ENCODE results near the gene DPP4. TPM values are rescaled to one million over a fixed set of nuclear protein-coding genes. Genes with fewer than 3 reads are reported as not detected.

DPP4 gene
- total RNA-seq, 1 donor from 2014 or later: 4.4 TPM

- Histone ChIP-seq H3K27ac (replicated peaks) (no peak overlapping the region), H3K4me1 (peaks cover 23% of the 10 kb centered on the region), H3K9me3 (replicated peaks) (no peaks in the 10 kb centered on the region), H3K4me3 (no peak overlapping the region), H3K27me3 (ENCODE audit: low read depth) (no peaks in the 10 kb centered on the region), H3K36me3 (no peaks in the 10 kb centered on the region)
- no peak for DNase-seq
- intact Hi-C loops (cut with micrococcal nuclease): no loop called here
- no peak for TF ChIP-seq CTCF (IDR thresholded peaks at IDR 0.05; ENCODE audit: borderline replicate concordance)
Measured at GRCh38 chr2:162063281-162063680, 10.7 kb downstream of the DPP4 start.

GRCh38 chr2:162062559-162062958 lies 11.5 kb downstream of the DPP4 start:
- intact Hi-C loops (cut with micrococcal nuclease): no loop called here
- Histone ChIP-seq H3K4me1 (peaks cover 23% of the 10 kb centered on the region), H3K36me3 (peaks cover 5% of the 10 kb centered on the region), H3K4me3 (no peak overlapping the region), H3K9me3 (replicated peaks) (peaks cover 4% of the 10 kb centered on the region), H3K27ac (replicated peaks) (no peak overlapping the region), H3K27me3 (ENCODE audit: low read depth) (no peaks in the 10 kb centered on the region)
- no peak for TF ChIP-seq CTCF (IDR thresholded peaks at IDR 0.05; ENCODE audit: borderline replicate concordance)
- DNase-seq: no peak

GRCh38 chr2:162061021-162061420 lies 13.0 kb downstream of the DPP4 start:
- no peak overlapping the region for H3K4me3 ChIP-seq
- intact Hi-C loops (cut with micrococcal nuclease): no loop called here
- DNase-seq: no peak
- peaks cover 16% of the 10 kb centered on the region for H3K36me3 ChIP-seq
- H3K9me3 ChIP-seq (replicated peaks): peaks cover 17% of the 10 kb centered on the region
- no peak overlapping the region for H3K27ac ChIP-seq (replicated peaks)
- peaks cover 22% of the 10 kb centered on the region for H3K4me1 ChIP-seq
- H3K27me3 ChIP-seq (ENCODE audit: low read depth): no peaks in the 10 kb centered on the region
- no peak for TF ChIP-seq CTCF (IDR thresholded peaks at IDR 0.05; ENCODE audit: borderline replicate concordance)

GRCh38 chr2:162060532-162060931 lies 13.5 kb downstream of the DPP4 start:
- intact Hi-C loops (cut with micrococcal nuclease): no loop called here

GRCh38 chr2:162058973-162059668 lies 14.9 kb downstream of the DPP4 start:
- Histone ChIP-seq H3K36me3 (peaks cover 16% of the 10 kb centered on the region), H3K27ac (replicated peaks) (peak overlapping the region; percentile 0), H3K27me3 (ENCODE audit: low read depth) (no peaks in the 10 kb centered on the region), H3K4me3 (no peak overlapping the region), H3K4me1 (peaks cover 18% of the 10 kb centered on the region), H3K9me3 (replicated peaks) (peaks cover 17% of the 10 kb centered on the region)
- no peak for DNase-seq
- TF ChIP-seq CTCF (IDR thresholded peaks at IDR 0.05; ENCODE audit: borderline replicate concordance): no peak
- intact Hi-C loops (cut with micrococcal nuclease): no loop called here

More at GRCh38 chr2:162060532-162060931, 13.5 kb downstream of the DPP4 start:
- peaks cover 16% of the 10 kb centered on the region for H3K36me3 ChIP-seq
- no peaks in the 10 kb centered on the region for H3K27me3 ChIP-seq (ENCODE audit: low read depth)
- no peak for DNase-seq
- no peak for TF ChIP-seq CTCF (IDR thresholded peaks at IDR 0.05; ENCODE audit: borderline replicate concordance)
- no peak overlapping the region for H3K4me3 ChIP-seq
- H3K9me3 ChIP-seq (replicated peaks): peaks cover 17% of the 10 kb centered on the region
- peaks cover 19% of the 10 kb centered on the region for H3K4me1 ChIP-seq
- H3K27ac ChIP-seq (replicated peaks): no peak overlapping the region
